Muscle layer of duodenum (tissue), 2 donors: Measurements from ENCODE around the gene STAG1.
"Not testable (repeated sequence)": the region's sequence is repeated elsewhere in the genome, so short reads cannot be mapped to it uniquely, and the experiment has no call there.

ENCODE experiments used
- H3K27ac ChIP-seq: one replicate; pipeline ENCODE4 v1.7.0; 2013; ENCODE audit warnings: mild to moderate bottlenecking, low read length
- H3K27me3 ChIP-seq: one replicate; pipeline ENCODE4 v1.7.0; 2013; ENCODE audit warnings: low read depth, mild to moderate bottlenecking, control low read depth, low read length
- H3K36me3 ChIP-seq, 2 donors: one replicate each; pipeline ENCODE4 v1.7.0; 2013; ENCODE audit warnings: low read length in 2 of 2, control low read depth in 1 of 2, mild to moderate bottlenecking in 1 of 2; ENCODE audit not compliant: insufficient read depth in 2 of 2, control insufficient read depth in 1 of 2
- H3K4me1 ChIP-seq, 2 donors: one replicate each; pipeline ENCODE4 v1.7.0; 2013; ENCODE audit warnings: low read length in 2 of 2, mild to moderate bottlenecking in 2 of 2, control low read depth in 1 of 2, moderate library complexity in 1 of 2; ENCODE audit not compliant: insufficient read depth in 2 of 2, control insufficient read depth in 1 of 2
- H3K4me3 ChIP-seq, 2 donors: one replicate each; pipeline ENCODE4 v1.7.0; 2013; ENCODE audit warnings: low read length in 2 of 2, low read depth in 1 of 2, mild to moderate bottlenecking in 1 of 2
- H3K9me3 ChIP-seq, 2 donors: one replicate each; pipeline ENCODE4 v1.7.0; 2013; ENCODE audit warnings: low read length in 2 of 2, control low read depth in 1 of 2, mild to moderate bottlenecking in 1 of 2; ENCODE audit not compliant: control insufficient read depth in 1 of 2
- donor health status: healthy.

STAG1 gene

GRCh38 chr3:136741063-136741462 is 11.1 kb downstream of the STAG1 start:
- no peaks in the 10 kb centered on the region for H3K4me1 ChIP-seq
- H3K36me3 ChIP-seq = no peaks in the 10 kb centered on the region
- H3K9me3 ChIP-seq = peaks cover 0 to 3% of the 10 kb centered on the region in 2 donors
- no peak overlapping the region for H3K4me3 ChIP-seq
- H3K27me3 ChIP-seq = no peaks in the 10 kb centered on the region
- no peak overlapping the region for H3K27ac ChIP-seq

- no peaks in the 10 kb centered on the region for H3K27me3 ChIP-seq
- no peak overlapping the region for H3K27ac ChIP-seq
- peaks cover 0 to 3% of the 10 kb centered on the region in 2 donors for H3K9me3 ChIP-seq
- no peaks in the 10 kb centered on the region for H3K4me1 ChIP-seq
- no peak overlapping the region for H3K4me3 ChIP-seq
- H3K36me3 ChIP-seq = no peaks in the 10 kb centered on the region
These were observed 11.7 kb downstream of the STAG1 start for GRCh38 chr3:136740351-136740958.

- peaks cover 0 to 13% of the 10 kb centered on the region in 2 donors for H3K4me1 ChIP-seq
- H3K4me3 ChIP-seq, H3K36me3 ChIP-seq, H3K27me3 ChIP-seq, H3K9me3 ChIP-seq, H3K27ac ChIP-seq: not testable (repeated sequence)
These were observed 15.2 kb downstream of the STAG1 start for GRCh38 chr3:136736950-136737349.

GRCh38 chr3:136735103-136735502 is 17.1 kb downstream of the STAG1 start:
- H3K4me3 ChIP-seq = no peak overlapping the region
- no peak overlapping the region for H3K27ac ChIP-seq
- H3K4me1 ChIP-seq = peaks cover 0 to 27% of the 10 kb centered on the region in 2 donors
- H3K36me3 ChIP-seq = no peaks in the 10 kb centered on the region
- no peaks in the 10 kb centered on the region for H3K9me3 ChIP-seq
- H3K27me3 ChIP-seq = no peaks in the 10 kb centered on the region

- H3K27ac ChIP-seq = no peak overlapping the region
These were observed 17.7 kb downstream of the STAG1 start for GRCh38 chr3:136734382-136735070.

GRCh38 chr3:136733317-136733833 is 18.8 kb downstream of the STAG1 start:
- Histone ChIP-seq H3K27me3 (no peaks in the 10 kb centered on the region), H3K36me3 (no peaks in the 10 kb centered on the region), H3K4me3 (no peak overlapping the region), H3K9me3 (no peaks in the 10 kb centered on the region), H3K4me1 (peaks cover 4 to 27% of the 10 kb centered on the region in 2 donors), H3K27ac (no peak overlapping the region)

More at GRCh38 chr3:136734382-136735070, 17.7 kb downstream of the STAG1 start:
- H3K4me3 ChIP-seq = no peak overlapping the region
- H3K27me3 ChIP-seq = no peaks in the 10 kb centered on the region
- H3K36me3 ChIP-seq = no peaks in the 10 kb centered on the region
- peaks cover 0 to 27% of the 10 kb centered on the region in 2 donors for H3K4me1 ChIP-seq
- no peaks in the 10 kb centered on the region for H3K9me3 ChIP-seq

GRCh38 chr3:136731274-136731884 is 20.8 kb downstream of the STAG1 start:
- Histone ChIP-seq H3K4me3 (no peak overlapping the region), H3K4me1 (peaks cover 4 to 34% of the 10 kb centered on the region in 2 donors), H3K27me3 (no peaks in the 10 kb centered on the region), H3K36me3 (no peaks in the 10 kb centered on the region), H3K9me3 (no peaks in the 10 kb centered on the region), H3K27ac (no peak overlapping the region)

- Histone ChIP-seq H3K9me3 (no peaks in the 10 kb centered on the region), H3K27ac (no peak overlapping the region), H3K4me3 (no peak overlapping the region), H3K4me1 (peaks cover 7 to 41% of the 10 kb centered on the region in 2 donors), H3K27me3 (no peaks in the 10 kb centered on the region), H3K36me3 (no peaks in the 10 kb centered on the region)
These were observed 21.4 kb downstream of the STAG1 start for GRCh38 chr3:136730595-136731273.

GRCh38 chr3:136728918-136729317 is 23.3 kb downstream of the STAG1 start:
- Histone ChIP-seq H3K4me1 (peaks cover 9 to 34% of the 10 kb centered on the region in 2 donors), H3K27me3 (no peaks in the 10 kb centered on the region), H3K4me3 (no peak overlapping the region), H3K9me3 (no peaks in the 10 kb centered on the region), H3K36me3 (no peaks in the 10 kb centered on the region), H3K27ac (no peak overlapping the region)

GRCh38 chr3:136728473-136728872 is 23.7 kb downstream of the STAG1 start:
- Histone ChIP-seq H3K9me3 (no peaks in the 10 kb centered on the region), H3K4me3 (no peak overlapping the region), H3K27ac (no peak overlapping the region), H3K4me1 (peaks cover 9 to 34% of the 10 kb centered on the region in 2 donors), H3K27me3 (no peaks in the 10 kb centered on the region), H3K36me3 (no peaks in the 10 kb centered on the region)

- no peaks in the 10 kb centered on the region for H3K9me3 ChIP-seq
- H3K27me3 ChIP-seq = no peaks in the 10 kb centered on the region
- H3K36me3 ChIP-seq = no peaks in the 10 kb centered on the region
- no peak overlapping the region for H3K27ac ChIP-seq
- H3K4me1 ChIP-seq = peaks cover 9 to 23% of the 10 kb centered on the region in 2 donors
- no peak overlapping the region for H3K4me3 ChIP-seq
These were observed 26.7 kb downstream of the STAG1 start for GRCh38 chr3:136725468-136725867.
